Right lobe of liver (tissue), 4 donors: ENCODE results near the gene AP5Z1.

ENCODE experiments used
- CTCF ChIP-seq, 4 donors: fragments of 200-600 bp in 3 of 4; fragments of 450-650 bp in 1 of 4; IDR thresholded peaks; one replicate each; pipeline versions ENCODE4 v1.5.1 to v1.8.0; 2016 to 2022; ENCODE audit warnings: antibody characterized with exemption in 4 of 4, mild to moderate bottlenecking in 2 of 4
- POLR2A ChIP-seq: fragments of 450-650 bp; IDR thresholded peaks from one replicate; pipeline ENCODE4 v1.6.1; 2017; ENCODE audit warnings: antibody characterized with exemption, mild to moderate bottlenecking
- donor health status: DM: no; HTN: no; CAD: no.
- donor health status: DM: no; HTN: no; CAD: no.
- donor health status: DM: no; HTN: yes; CAD: no.

GRCh38 chr7:4819560-4820404 is 44.4 kb downstream of the AP5Z1 start:
- no peak for TF ChIP-seq CTCF (IDR thresholded peaks at IDR 0.05)
- TF ChIP-seq POLR2A: no peak
